Epithelial cell of esophagus (primary cell): Measurements from ENCODE around the gene RHOB.
"Not testable (repeated sequence)": the region's sequence is repeated elsewhere in the genome, so short reads cannot be mapped to it uniquely, and the experiment has no call there.

Experiments used
- DNase-seq: peaks from one replicate; pipeline ENCODE4 v3.0.0; 2010; ENCODE audit warnings: low read depth
- H3K4me3 ChIP-seq: 2 replicates; pipeline ENCODE4 v1.5.1; 2011; ENCODE audit warnings: mild to moderate bottlenecking, low read length, control low read depth
- CTCF ChIP-seq: IDR thresholded peaks from 2 replicates; pipeline ENCODE4 v1.5.1; 2011; ENCODE audit warnings: low read depth, mild to moderate bottlenecking, low read length, control low read depth, inconsistent platforms; ENCODE audit not compliant: insufficient read depth; ENCODE audit errors: missing control alignments

RHOB gene

GRCh38 chr2:20487392-20488174 lies 40.7 kb downstream of the RHOB start:
- H3K4me3 ChIP-seq = no peak overlapping the region
- TF ChIP-seq CTCF = no peak
- peak; percentile 31 for DNase-seq

GRCh38 chr2:20488201-20488641 lies 41.3 kb downstream of the RHOB start:
- no peak overlapping the region for H3K4me3 ChIP-seq
- no peak for TF ChIP-seq CTCF
- no peak for DNase-seq

- H3K4me3 ChIP-seq = no peak overlapping the region
- DNase-seq = no peak
- no peak for TF ChIP-seq CTCF
These were observed 41.9 kb downstream of the RHOB start for GRCh38 chr2:20488782-20489181.

- peak; percentile 94 for DNase-seq
- TF ChIP-seq CTCF = no peak
- no peak overlapping the region for H3K4me3 ChIP-seq
These were observed 43.7 kb downstream of the RHOB start for GRCh38 chr2:20490300-20491181.

GRCh38 chr2:20491739-20492531 lies 45.1 kb downstream of the RHOB start:
- no peak for DNase-seq
- H3K4me3 ChIP-seq = no peak overlapping the region
- no peak for TF ChIP-seq CTCF

- not testable (repeated sequence) for H3K4me3 ChIP-seq, DNase-seq
These were observed 46.2 kb downstream of the RHOB start for GRCh38 chr2:20493095-20493494.

- TF ChIP-seq CTCF = no peak
- DNase-seq = no peak
- no peak overlapping the region for H3K4me3 ChIP-seq
These were observed 47.4 kb downstream of the RHOB start for GRCh38 chr2:20494241-20494640.
